ENCODE data around the gene FOXL3. TPM values are rescaled to one million over a fixed set of nuclear protein-coding genes. Genes with fewer than 3 reads are reported as not detected.

The FOXL3 gene
- total RNA-seq, 2 donors from 2014 or later = 0.79 TPM; not detected in 1

DNA sequence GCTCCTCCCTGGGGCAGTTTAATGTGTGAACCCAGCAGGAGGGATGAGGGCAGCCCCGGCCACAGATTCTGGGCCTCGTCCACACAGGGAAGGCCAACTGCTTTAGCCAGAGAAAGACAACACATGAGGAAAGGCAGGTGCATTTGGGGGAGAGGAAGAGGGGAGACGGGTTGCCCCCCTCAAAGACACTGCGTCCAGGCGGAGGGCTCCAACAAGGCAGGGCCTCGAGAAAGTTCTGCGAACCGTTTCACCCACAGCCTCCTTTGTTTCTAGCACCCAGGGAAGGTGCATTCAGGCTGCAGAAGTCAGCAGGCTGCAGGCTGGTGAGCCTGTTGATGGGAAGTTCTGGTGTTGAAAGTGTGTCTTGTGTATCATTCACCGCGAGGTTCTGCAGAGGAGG is 10.1 kb downstream of the FOXL3 start:
- Histone ChIP-seq H3K9ac (ENCODE audit: low read depth in 2 of 2, low read length in 2 of 2) (no peak overlapping the region), H3K36me3 (no peaks in the 10 kb centered on the region), H3K9me3 (no peaks in the 10 kb centered on the region), H3K27ac (no peak overlapping the region), H3K27me3 (no peaks in the 10 kb centered on the region), H3K4me1 (no peaks in the 10 kb centered on the region), H3K4me3 (no peak overlapping the region)
- intact Hi-C loops (cut with DNase I) = no loop called here
- no peak for DNase-seq
- TF ChIP-seq, protein P1, sequence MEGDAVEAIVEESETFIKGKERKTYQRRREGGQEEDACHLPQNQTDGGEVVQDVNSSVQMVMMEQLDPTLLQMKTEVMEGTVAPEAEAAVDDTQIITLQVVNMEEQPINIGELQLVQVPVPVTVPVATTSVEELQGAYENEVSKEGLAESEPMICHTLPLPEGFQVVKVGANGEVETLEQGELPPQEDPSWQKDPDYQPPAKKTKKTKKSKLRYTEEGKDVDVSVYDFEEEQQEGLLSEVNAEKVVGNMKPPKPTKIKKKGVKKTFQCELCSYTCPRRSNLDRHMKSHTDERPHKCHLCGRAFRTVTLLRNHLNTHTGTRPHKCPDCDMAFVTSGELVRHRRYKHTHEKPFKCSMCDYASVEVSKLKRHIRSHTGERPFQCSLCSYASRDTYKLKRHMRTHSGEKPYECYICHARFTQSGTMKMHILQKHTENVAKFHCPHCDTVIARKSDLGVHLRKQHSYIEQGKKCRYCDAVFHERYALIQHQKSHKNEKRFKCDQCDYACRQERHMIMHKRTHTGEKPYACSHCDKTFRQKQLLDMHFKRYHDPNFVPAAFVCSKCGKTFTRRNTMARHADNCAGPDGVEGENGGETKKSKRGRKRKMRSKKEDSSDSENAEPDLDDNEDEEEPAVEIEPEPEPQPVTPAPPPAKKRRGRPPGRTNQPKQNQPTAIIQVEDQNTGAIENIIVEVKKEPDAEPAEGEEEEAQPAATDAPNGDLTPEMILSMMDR (IDR thresholded peaks at IDR 0.05) = no peak

DNA sequence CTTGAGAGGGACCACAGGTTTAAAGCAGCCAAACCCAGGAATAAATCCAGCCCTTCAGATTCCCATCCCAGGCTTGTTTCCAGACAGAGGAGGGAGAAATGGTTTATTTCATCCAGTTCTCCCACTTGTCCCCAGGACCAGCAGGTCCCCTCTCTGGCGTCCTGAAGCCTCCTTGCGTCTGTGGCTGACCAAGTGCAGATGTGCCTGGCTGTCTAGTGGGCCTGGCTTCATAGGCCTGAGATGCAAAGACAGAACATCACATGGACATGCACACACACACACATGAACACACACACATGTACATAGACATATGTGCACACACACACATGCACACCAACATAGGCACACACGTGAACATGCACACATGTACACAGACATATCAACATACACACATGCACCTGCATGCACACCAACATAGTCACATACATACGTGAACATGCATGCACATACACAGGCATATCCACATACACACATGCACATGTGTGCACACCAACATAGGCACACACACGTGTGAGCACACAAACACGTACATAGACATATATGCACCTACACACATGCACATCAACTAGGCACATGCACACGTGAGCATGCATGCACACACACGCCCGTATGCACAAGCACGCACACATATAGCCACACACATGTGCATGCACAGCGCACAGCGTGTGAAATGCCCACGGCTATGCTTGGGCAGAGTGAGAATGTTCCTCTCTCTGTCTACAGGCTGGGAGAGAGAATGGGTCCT is 10.7 kb downstream of the FOXL3 start:
- H3K27me3 ChIP-seq = no peaks in the 10 kb centered on the region
- H3K9ac ChIP-seq (ENCODE audit: low read depth in 2 of 2, low read length in 2 of 2) = no peak overlapping the region
- intact Hi-C loops (cut with DNase I) = no loop called here
- no peaks in the 10 kb centered on the region for H3K4me1 ChIP-seq
- no peaks in the 10 kb centered on the region for H3K36me3 ChIP-seq
- DNase-seq = no peak
- H3K27ac ChIP-seq = no peak overlapping the region
- H3K4me3 ChIP-seq = no peak overlapping the region
- no peaks in the 10 kb centered on the region for H3K9me3 ChIP-seq
- TF ChIP-seq, protein P1 (IDR thresholded peaks at IDR 0.05) = no peak

DNA sequence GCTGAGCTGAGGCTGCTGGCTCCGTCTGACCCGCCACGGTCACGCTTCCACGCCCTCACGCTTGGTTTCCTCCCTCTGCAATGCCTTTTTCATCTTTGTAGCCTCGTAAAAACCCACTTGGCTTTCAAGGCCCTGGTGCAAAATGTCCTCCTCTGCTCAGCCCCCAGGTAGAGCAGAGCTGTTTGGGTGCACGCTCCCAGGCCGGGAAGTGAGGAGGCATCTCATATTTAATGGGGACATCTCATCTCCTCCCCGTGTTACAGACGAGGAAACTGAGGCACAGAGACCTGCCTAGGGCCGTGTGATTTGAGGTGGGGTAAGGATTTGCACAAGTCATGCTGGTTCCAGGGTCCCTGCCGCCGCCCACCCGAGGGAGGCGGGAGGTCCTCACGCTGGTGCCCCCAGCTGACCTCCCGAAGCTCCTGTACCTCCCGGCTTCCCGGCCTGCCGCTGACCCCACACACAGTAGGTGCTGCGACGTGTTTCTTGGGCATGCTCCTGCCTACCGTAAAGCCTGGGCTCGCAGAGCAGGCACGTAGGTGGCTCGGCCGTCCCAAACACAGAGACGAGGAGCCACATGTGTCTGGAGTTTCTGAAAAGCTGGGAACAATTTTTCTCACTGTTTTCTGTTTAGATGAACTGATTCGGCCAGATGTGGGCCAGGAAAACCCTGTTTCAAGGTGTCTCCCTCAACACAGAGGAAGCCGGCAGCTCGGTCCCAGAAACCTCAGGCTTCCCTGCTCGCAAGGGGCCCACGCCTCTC is 11.5 kb downstream of the FOXL3 start:
- intact Hi-C loops (cut with DNase I) = no loop called here

DNA sequence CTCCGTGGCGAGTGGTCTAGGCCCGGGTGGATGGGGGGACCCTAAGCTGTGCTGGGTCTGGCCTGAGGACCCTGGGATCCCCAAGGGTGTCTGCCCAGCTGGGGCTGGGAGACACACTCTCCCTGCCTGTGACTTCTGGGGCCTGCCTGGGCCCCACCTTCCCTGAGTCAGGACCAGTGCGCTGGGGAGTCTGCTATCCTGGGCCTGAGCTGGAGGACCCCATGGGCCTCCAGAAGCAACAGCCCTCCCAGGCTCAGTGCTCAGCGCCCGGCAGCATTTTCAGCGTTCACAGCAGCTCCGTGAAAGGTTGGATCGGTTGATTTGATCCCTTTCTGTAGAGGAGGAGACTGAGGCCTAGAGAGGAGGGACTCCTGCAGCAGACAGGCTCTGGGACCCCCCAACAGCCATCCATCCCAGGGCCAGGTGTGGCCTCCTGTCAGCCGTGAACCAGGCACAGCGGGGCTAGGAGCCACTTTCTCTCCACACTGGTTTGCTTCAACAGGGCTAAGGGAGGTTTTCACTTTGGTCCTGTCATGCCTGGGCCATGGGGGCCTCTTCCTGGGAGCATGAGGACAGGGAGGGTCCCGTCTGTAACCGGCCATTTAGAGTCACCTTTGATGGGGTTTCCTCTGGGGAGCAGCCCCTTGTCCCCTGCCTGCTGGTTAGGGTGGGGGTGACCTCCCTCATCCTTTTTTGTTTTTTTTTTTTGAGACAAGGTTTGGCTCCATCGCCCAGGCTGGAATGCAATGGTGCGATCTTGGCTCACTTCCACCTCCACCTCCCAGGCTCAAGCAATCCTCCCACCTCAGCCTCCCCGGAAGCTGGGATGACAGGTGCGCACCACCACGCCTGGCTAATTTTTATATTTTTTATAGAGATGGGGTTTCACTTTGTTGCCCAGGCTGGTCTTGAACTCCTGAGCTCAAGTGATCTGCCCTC is 12.4 kb downstream of the FOXL3 start:
- Histone ChIP-seq H3K27me3 (no peaks in the 10 kb centered on the region), H3K36me3 (no peaks in the 10 kb centered on the region), H3K27ac (no peak overlapping the region), H3K9me3 (no peaks in the 10 kb centered on the region), H3K4me1 (no peaks in the 10 kb centered on the region), H3K9ac (ENCODE audit: low read depth in 2 of 2, low read length in 2 of 2) (no peak overlapping the region), H3K4me3 (no peak overlapping the region)
- no peak for DNase-seq
- intact Hi-C loops (cut with DNase I) = no loop called here
- TF ChIP-seq, protein P1 (IDR thresholded peaks at IDR 0.05) = no peak

More for the DNA sequence above, 11.5 kb downstream of the FOXL3 start:
- Histone ChIP-seq H3K4me1 (no peaks in the 10 kb centered on the region), H3K9ac (ENCODE audit: low read depth in 2 of 2, low read length in 2 of 2) (no peak overlapping the region), H3K27me3 (no peaks in the 10 kb centered on the region), H3K9me3 (no peaks in the 10 kb centered on the region), H3K27ac (no peak overlapping the region), H3K36me3 (no peaks in the 10 kb centered on the region), H3K4me3 (no peak overlapping the region)
- DNase-seq = no peak
- TF ChIP-seq, protein P1 (IDR thresholded peaks at IDR 0.05) = no peak

DNA sequence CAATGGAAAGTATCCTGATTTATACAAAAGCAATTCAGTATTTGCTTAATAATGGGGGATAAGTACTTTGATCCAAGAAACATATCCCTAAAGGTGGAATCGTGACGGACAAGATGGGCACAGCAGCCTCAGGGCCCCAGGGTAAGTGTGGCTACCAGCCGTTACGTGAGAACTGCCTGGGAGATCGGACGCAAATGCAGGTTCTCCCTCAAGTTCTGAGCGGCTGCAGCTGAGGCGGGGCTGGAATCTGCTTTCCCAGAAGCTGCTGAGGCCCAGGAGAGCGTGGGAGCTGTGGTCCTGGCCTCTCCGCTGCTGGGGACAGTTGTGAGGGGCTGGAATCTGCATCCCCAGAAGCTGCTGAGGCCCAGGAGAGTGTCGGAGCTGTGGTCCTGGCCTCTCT is 13.5 kb downstream of the FOXL3 start:
- H3K36me3 ChIP-seq = no peaks in the 10 kb centered on the region
- intact Hi-C loops (cut with DNase I) = no loop called here
- H3K4me1 ChIP-seq = no peaks in the 10 kb centered on the region
- H3K27ac ChIP-seq = no peak overlapping the region
- TF ChIP-seq, protein P1 (IDR thresholded peaks at IDR 0.05) = no peak
- no peaks in the 10 kb centered on the region for H3K27me3 ChIP-seq
- no peak overlapping the region for H3K4me3 ChIP-seq
- H3K9ac ChIP-seq (ENCODE audit: low read depth in 2 of 2, low read length in 2 of 2) = no peak overlapping the region
- no peak for DNase-seq
- H3K9me3 ChIP-seq = no peaks in the 10 kb centered on the region

Measured in colonic mucosa (tissue), 4 donors.